HPDE6-E6E7 (cell line): ENCODE results near the gene ADCYAP1.
"Not testable (repeated sequence)": the region's sequence is repeated elsewhere in the genome, so short reads cannot be mapped to it uniquely, and the experiment has no call there.

Source experiments
- DNase-seq: peaks from one replicate; pipeline ENCODE4 v3.0.0; 2011; ENCODE audit warnings: missing footprints; ENCODE audit errors: extremely low spot score

The ADCYAP1 gene

GRCh38 chr18:904218-905090, at the start of gene ADCYAP1:
Gene ADCYAP1 (plus strand): TSS chr18:904871. CDS start chr18:905387, 516 bp downstream.
- no peak for DNase-seq

- no peak for DNase-seq
Observed at GRCh38 chr18:857986-858385, 46.7 kb upstream of the ADCYAP1 start.

- DNase-seq: peak; percentile 74
Observed at GRCh38 chr18:864872-865273, 39.8 kb upstream of the ADCYAP1 start.

- no peak for DNase-seq
Observed at GRCh38 chr18:867257-867656, 37.4 kb upstream of the ADCYAP1 start.

- not testable (repeated sequence) for DNase-seq
Observed at GRCh38 chr18:873426-873825, 31.2 kb upstream of the ADCYAP1 start.

GRCh38 chr18:875912-876311, 28.8 kb upstream of the ADCYAP1 start:
- no peak for DNase-seq

GRCh38 chr18:877238-877637, 27.4 kb upstream of the ADCYAP1 start:
- no peak for DNase-seq

- DNase-seq: no peak
Observed at GRCh38 chr18:886076-886475, 18.6 kb upstream of the ADCYAP1 start.

GRCh38 chr18:887716-888115, 17.0 kb upstream of the ADCYAP1 start:
- DNase-seq: no peak

GRCh38 chr18:892316-892715, 12.4 kb upstream of the ADCYAP1 start:
- DNase-seq: no peak

- no peak for DNase-seq
Observed at GRCh38 chr18:896315-896714, 8.4 kb upstream of the ADCYAP1 start.

GRCh38 chr18:901761-902160, 2.9 kb upstream of the ADCYAP1 start:
- no peak for DNase-seq

- peak; percentile 27 for DNase-seq
Observed at GRCh38 chr18:902229-902628, 2.4 kb upstream of the ADCYAP1 start.

GRCh38 chr18:903701-904100, 970 bp upstream of the ADCYAP1 start:
- no peak for DNase-seq

- DNase-seq: no peak
Observed at GRCh38 chr18:905307-905947, 756 bp downstream of the ADCYAP1 start.

- DNase-seq: no peak
Observed at GRCh38 chr18:905948-906415, 1.3 kb downstream of the ADCYAP1 start.

GRCh38 chr18:906416-907114, 1.9 kb downstream of the ADCYAP1 start:
- DNase-seq: no peak

GRCh38 chr18:907115-907884, 2.6 kb downstream of the ADCYAP1 start:
- no peak for DNase-seq

GRCh38 chr18:907885-908757, 3.5 kb downstream of the ADCYAP1 start:
- no peak for DNase-seq
